Spleen (tissue), 11 donors: ENCODE data around the gene SLC26A8. TPM values are rescaled to one million over a fixed set of nuclear protein-coding genes. Genes with fewer than 3 reads are reported as not detected.

ENCODE experiments used
- DNase-seq: peaks from one replicate; pipeline ENCODE4 v3.0.0-alpha.2; 2020
- H3K27ac ChIP-seq, 8 donors: fragments of 200-600 bp; sonication (generic) in 7 of 8; 1 replicate in 4 of 8; 2 replicates in 4 of 8; pipeline versions ENCODE4 v1.5.0 to v1.8.0; 2016 to 2021; ENCODE audit warnings: inconsistent platforms in 4 of 8, mild to moderate bottlenecking in 4 of 8, moderate library complexity in 1 of 8
- H3K27me3 ChIP-seq, 7 donors: fragments of 200-600 bp; sonication (generic) in 6 of 7; replicated peaks in 1 of 7; 1 replicate in 4 of 7; 2 replicates in 3 of 7; pipeline versions ENCODE4 v1.5.0 to v1.8.0; 2016 to 2021; ENCODE audit warnings: inconsistent platforms in 3 of 7, mild to moderate bottlenecking in 1 of 7
- H3K36me3 ChIP-seq, 6 donors: fragments of 200-600 bp; sonication (generic) in 5 of 6; 1 replicate in 4 of 6; 2 replicates in 2 of 6; pipeline versions ENCODE4 v1.5.0 to v1.8.0; 2016 to 2021; ENCODE audit warnings: inconsistent platforms in 2 of 6
- H3K4me1 ChIP-seq, 6 donors: fragments of 200-600 bp; sonication (generic) in 5 of 6; 1 replicate in 3 of 6; 2 replicates in 3 of 6; pipeline versions ENCODE4 v1.5.0 to v1.8.0; 2016 to 2021; ENCODE audit warnings: inconsistent platforms in 3 of 6
- H3K4me3 ChIP-seq, 8 donors: fragments of 200-600 bp; sonication (generic) in 7 of 8; 1 replicate in 4 of 8; 2 replicates in 4 of 8; pipeline versions ENCODE4 v1.5.0 to v1.8.0; 2016 to 2021; ENCODE audit warnings: inconsistent platforms in 4 of 8, mild to moderate bottlenecking in 4 of 8, moderate library complexity in 2 of 8
- H3K9me3 ChIP-seq, 8 donors: fragments of 200-600 bp; sonication (generic) in 7 of 8; 1 replicate in 4 of 8; 2 replicates in 4 of 8; pipeline versions ENCODE4 v1.5.0 to v1.8.0; 2016 to 2021; ENCODE audit warnings: inconsistent platforms in 4 of 8
- POLR2A ChIP-seq, 3 donors: fragments of 450-650 bp; IDR thresholded peaks; one replicate each; pipeline ENCODE4 v1.5.1; 2017; ENCODE audit warnings: antibody characterized with exemption in 3 of 3, mild to moderate bottlenecking in 1 of 3
- POLR2AphosphoS5 ChIP-seq, 3 donors: sonication (generic); formaldehyde crosslinking; IDR thresholded peaks; one replicate each; pipeline ENCODE4 v1.5.1; 2017; ENCODE audit warnings: antibody characterized with exemption in 3 of 3
- WGBS, 5 donors: extraction: QIAGEN DNeasy Blood & Tissue Kit in 3 of 5; methylation state at CpG; one replicate each; pipeline versions ENCODE4 v1.1.5 to v1.1.7; 2013 to 2018; 5-methylcytosine and 5-hydroxymethylcytosine counted together
- intact Hi-C: fragments of 100-400 bp; cut with DNase I; formaldehyde crosslinking; loops from one replicate; pipeline ENCODE4 v1.15.0; 2023; ENCODE audit warnings: low total_unique reads
- polyA plus RNA-seq, 3 donors: library from polyadenylated mRNA; stranded (reverse); fragments of 200-250 nt; gene quantifications; one replicate each; pipeline ENCODE4 v1.2.1, GENCODE V29; 2013
- total RNA-seq, 7 donors: library from RNA; depleted of rRNA in 3 of 7; stranded (reverse); fragments of >200 nt in 3 of 7; fragmentation: NEBNext Ultra II Directional in 4 of 7; extraction: Animal tissue kit (Norgen Biotek cat#: 25700) in 4 of 7; gene quantifications; one replicate each; pipeline versions ENCODE4 v1.1.0 to v1.2.1, GENCODE V29; 2016 to 2021
- TF ChIP-seq, protein P1 (sequence below), 11 experiments: fragments of 200-600 bp in 7 of 11; fragments of 450-650 bp in 4 of 11; sonication (generic) in 4 of 11; IDR thresholded peaks in 8 of 11; conservative IDR thresholded peaks in 3 of 11; 1 replicate in 7 of 11; 2 replicates in 4 of 11; pipeline versions ENCODE4 v1.4.0 to v1.8.0; 2016 to 2021; ENCODE audit warnings: antibody characterized with exemption in 11 of 11, inconsistent platforms in 4 of 11, mild to moderate bottlenecking in 1 of 11
- donor health status: healthy with polysubstance abuse.
- donor health status: DM: no; HTN: no; CAD: no; lungs with moderate emphysema.
- donor health status: DM: no; HTN: no; CAD: no.
- donor health status: Bipolar disorder and iron deficiency.
- donor health status: healthy.
- donor health status: DM: no; HTN: no; CAD: no.
- donor health status: DM: yes; HTN: yes; CAD: no.

The SLC26A8 gene
- total and polyA plus RNA-seq, 10 donors = 0.11 to 7.8 (median 2.5) TPM

DNA sequence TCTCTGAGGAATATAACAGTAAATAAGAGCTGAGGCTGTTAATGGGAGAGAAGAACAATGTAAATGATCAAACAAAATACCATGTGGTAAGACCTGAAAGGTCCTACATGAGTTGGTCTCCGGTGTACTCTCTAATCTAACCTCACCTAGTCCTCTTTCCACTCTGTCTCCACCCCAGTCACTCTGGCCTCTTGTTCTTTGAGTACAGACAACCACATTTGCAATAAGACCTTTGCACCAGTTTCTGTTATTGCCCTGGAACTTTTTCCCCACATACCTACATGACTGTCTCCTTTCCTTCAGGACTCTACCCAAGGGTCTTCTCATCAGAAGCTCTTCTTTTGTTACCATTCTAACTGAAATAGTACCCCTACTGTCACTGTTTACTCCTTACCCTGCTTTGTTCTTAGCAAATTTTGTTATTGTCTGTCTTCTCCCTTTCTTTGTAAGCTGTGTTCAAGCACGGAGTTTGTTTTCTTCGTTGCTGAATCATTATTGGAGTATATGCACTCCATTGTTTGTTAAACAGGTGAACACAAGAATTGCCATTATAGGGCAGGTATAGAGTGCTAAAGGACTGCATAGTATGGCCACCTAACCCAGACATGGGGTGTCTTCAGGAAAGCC, 40.4 kb upstream of the SLC26A8 start:
- peaks cover 0 to 96% (median 34%) of the 10 kb centered on the region in 6 donors for H3K4me1 ChIP-seq
- no peak overlapping the region for H3K4me3 ChIP-seq
- no peak overlapping the region for H3K27ac ChIP-seq
- H3K36me3 ChIP-seq = peaks cover 0 to 36% (median 9%) of the 10 kb centered on the region in 6 donors
- no peak for TF ChIP-seq POLR2AphosphoS5 (IDR thresholded peaks at IDR 0.05)
- TF ChIP-seq, protein P1, sequence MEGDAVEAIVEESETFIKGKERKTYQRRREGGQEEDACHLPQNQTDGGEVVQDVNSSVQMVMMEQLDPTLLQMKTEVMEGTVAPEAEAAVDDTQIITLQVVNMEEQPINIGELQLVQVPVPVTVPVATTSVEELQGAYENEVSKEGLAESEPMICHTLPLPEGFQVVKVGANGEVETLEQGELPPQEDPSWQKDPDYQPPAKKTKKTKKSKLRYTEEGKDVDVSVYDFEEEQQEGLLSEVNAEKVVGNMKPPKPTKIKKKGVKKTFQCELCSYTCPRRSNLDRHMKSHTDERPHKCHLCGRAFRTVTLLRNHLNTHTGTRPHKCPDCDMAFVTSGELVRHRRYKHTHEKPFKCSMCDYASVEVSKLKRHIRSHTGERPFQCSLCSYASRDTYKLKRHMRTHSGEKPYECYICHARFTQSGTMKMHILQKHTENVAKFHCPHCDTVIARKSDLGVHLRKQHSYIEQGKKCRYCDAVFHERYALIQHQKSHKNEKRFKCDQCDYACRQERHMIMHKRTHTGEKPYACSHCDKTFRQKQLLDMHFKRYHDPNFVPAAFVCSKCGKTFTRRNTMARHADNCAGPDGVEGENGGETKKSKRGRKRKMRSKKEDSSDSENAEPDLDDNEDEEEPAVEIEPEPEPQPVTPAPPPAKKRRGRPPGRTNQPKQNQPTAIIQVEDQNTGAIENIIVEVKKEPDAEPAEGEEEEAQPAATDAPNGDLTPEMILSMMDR (IDR thresholded peaks at IDR 0.05 in 8 of 11, conservative IDR thresholded peaks at IDR 0.05 in 3 of 11) = no peak
- TF ChIP-seq POLR2A (IDR thresholded peaks at IDR 0.05) = no peak
- H3K9me3 ChIP-seq = no peaks in the 10 kb centered on the region
- no peak for DNase-seq
- H3K27me3 ChIP-seq = no peaks in the 10 kb centered on the region
- intact Hi-C loops = no loop called here
- 77 to 96% (median 93%) methylated on average over 3 of the region's 3 CpGs for WGBS, 5 donors

DNA sequence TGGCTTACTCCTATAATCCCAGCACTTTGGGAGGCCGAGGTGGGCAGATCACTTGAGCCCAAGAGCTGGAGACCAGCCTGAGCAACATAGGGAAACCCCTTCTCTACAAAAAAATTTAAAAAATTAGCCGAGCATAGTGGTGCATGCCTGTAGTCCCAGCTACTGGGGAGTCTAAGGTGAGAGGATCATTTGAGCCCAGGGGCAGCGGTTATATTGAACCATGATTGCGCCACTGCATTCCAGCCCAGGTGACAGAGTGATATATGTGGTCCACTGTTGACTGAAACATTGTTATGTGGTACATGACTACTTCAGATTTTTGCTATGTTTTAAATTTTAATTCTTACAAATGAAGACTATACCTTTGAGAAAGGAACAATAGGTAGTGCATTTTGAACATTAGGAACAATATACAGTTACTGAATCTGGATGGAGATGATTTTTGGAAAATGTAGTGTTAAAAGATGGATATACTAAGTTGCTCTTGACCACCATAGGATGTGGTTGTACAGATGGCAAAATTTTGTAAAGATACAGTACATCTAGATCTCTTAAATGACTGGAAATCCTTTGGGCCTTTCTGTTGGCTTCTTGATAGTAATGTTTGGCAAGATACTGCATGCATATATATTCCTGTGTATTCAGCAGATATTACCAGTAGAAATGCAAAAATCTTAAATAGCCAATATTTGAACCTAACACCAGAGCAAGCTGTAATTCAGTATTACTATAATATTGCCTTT, 39.0 kb upstream of the SLC26A8 start:
- H3K4me1 ChIP-seq = peaks cover 0 to 82% (median 27%) of the 10 kb centered on the region in 6 donors
- H3K9me3 ChIP-seq = no peaks in the 10 kb centered on the region
- no peak overlapping the region for H3K27ac ChIP-seq
- intact Hi-C loops = no loop called here
- peaks cover 0 to 49% (median 19%) of the 10 kb centered on the region in 6 donors for H3K36me3 ChIP-seq
- no peak overlapping the region for H3K4me3 ChIP-seq
- DNase-seq = no peak
- no peaks in the 10 kb centered on the region for H3K27me3 ChIP-seq
- WGBS, 5 donors = 94 to 98% (median 96%) methylated on average over 4 of the region's 4 CpGs
- TF ChIP-seq POLR2A (IDR thresholded peaks at IDR 0.05) (no peak), POLR2AphosphoS5 (IDR thresholded peaks at IDR 0.05) (no peak)
- TF ChIP-seq, protein P1 (IDR thresholded peaks at IDR 0.05 in 8 of 11, conservative IDR thresholded peaks at IDR 0.05 in 3 of 11) = no peak

GRCh38 chr6:36062247-36062646, 37.8 kb upstream of the SLC26A8 start:
- Histone ChIP-seq H3K36me3 (peaks cover 0 to 52% (median 19%) of the 10 kb centered on the region in 6 donors), H3K4me1 (peaks cover 0 to 80% (median 21%) of the 10 kb centered on the region in 6 donors), H3K9me3 (no peaks in the 10 kb centered on the region), H3K27ac (no peak overlapping the region), H3K4me3 (no peak overlapping the region), H3K27me3 (no peaks in the 10 kb centered on the region)
- WGBS, 5 donors = 91 to 99% (median 97%) methylated on average over 2 of the region's 2 CpGs
- intact Hi-C loops = no loop called here
- DNase-seq = no peak
- TF ChIP-seq POLR2AphosphoS5 (IDR thresholded peaks at IDR 0.05) (no peak), POLR2A (IDR thresholded peaks at IDR 0.05) (no peak)
- TF ChIP-seq, protein P1 (IDR thresholded peaks at IDR 0.05 in 8 of 11, conservative IDR thresholded peaks at IDR 0.05 in 3 of 11) = no peak

DNA sequence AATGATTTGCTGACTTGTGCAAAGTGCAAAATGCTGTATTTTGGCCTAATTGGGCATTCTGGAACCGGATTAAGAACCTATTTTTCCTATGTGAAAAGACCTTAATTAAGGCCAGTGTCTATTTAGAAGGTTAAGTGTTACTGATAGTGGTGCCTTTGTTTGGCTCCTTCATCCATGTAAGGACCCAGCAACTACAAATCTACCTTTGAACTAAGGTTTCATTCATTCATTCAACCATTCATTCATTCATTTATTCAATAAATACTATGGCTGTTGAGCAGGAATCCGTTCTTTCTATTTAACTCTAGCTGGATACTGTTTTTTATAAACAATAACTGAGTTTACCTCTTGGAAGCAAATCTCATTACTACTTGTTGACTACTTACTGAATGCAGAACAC, 36.8 kb upstream of the SLC26A8 start:
- TF ChIP-seq, protein P1 (IDR thresholded peaks at IDR 0.05 in 8 of 11, conservative IDR thresholded peaks at IDR 0.05 in 3 of 11) = no peak
- no peak for TF ChIP-seq POLR2A (IDR thresholded peaks at IDR 0.05)
- no peak for TF ChIP-seq POLR2AphosphoS5 (IDR thresholded peaks at IDR 0.05)
- intact Hi-C loops = no loop called here
- H3K9me3 ChIP-seq = no peaks in the 10 kb centered on the region
- WGBS, 5 donors = 48 to 68% (median 49%) methylated on average over 2 of the region's 2 CpGs
- H3K27me3 ChIP-seq = no peaks in the 10 kb centered on the region
- no peak overlapping the region for H3K27ac ChIP-seq
- H3K36me3 ChIP-seq = peaks cover 0 to 56% (median 21%) of the 10 kb centered on the region in 6 donors
- no peak for DNase-seq
- no peak overlapping the region for H3K4me3 ChIP-seq
- H3K4me1 ChIP-seq = peaks cover 0 to 78% (median 18%) of the 10 kb centered on the region in 6 donors
